ENCODE data around the gene ZPBP2. TPM values are rescaled to one million over a fixed set of nuclear protein-coding genes. Genes with fewer than 3 reads are reported as not detected.

The ZPBP2 gene
- total and polyA plus RNA-seq, 9 of the 15 experiments (the other 6 are each of a cell fraction or from before 2014, with no cell fraction given) = not detected

DNA sequence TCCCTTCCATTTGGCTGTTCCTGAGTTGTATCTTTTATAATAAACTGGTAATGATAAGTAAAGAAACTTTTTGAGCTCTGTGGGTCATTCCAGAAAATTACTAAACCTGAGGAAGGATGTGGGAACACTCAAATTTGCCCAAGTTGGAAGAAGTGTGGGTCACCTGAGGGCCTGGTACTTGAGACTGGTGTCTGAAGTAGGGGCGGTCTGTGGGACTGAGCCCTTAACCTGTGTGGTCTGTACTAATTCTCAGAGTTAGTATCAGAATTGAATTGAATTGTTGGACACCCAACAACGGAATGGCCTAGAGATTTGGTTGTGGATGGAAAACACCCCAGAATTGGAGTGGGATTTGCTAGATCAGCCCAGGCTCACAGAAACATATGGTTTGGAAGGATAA is 47.0 kb upstream of the ZPBP2 start (continued):
- TF ChIP-seq, protein P1, sequence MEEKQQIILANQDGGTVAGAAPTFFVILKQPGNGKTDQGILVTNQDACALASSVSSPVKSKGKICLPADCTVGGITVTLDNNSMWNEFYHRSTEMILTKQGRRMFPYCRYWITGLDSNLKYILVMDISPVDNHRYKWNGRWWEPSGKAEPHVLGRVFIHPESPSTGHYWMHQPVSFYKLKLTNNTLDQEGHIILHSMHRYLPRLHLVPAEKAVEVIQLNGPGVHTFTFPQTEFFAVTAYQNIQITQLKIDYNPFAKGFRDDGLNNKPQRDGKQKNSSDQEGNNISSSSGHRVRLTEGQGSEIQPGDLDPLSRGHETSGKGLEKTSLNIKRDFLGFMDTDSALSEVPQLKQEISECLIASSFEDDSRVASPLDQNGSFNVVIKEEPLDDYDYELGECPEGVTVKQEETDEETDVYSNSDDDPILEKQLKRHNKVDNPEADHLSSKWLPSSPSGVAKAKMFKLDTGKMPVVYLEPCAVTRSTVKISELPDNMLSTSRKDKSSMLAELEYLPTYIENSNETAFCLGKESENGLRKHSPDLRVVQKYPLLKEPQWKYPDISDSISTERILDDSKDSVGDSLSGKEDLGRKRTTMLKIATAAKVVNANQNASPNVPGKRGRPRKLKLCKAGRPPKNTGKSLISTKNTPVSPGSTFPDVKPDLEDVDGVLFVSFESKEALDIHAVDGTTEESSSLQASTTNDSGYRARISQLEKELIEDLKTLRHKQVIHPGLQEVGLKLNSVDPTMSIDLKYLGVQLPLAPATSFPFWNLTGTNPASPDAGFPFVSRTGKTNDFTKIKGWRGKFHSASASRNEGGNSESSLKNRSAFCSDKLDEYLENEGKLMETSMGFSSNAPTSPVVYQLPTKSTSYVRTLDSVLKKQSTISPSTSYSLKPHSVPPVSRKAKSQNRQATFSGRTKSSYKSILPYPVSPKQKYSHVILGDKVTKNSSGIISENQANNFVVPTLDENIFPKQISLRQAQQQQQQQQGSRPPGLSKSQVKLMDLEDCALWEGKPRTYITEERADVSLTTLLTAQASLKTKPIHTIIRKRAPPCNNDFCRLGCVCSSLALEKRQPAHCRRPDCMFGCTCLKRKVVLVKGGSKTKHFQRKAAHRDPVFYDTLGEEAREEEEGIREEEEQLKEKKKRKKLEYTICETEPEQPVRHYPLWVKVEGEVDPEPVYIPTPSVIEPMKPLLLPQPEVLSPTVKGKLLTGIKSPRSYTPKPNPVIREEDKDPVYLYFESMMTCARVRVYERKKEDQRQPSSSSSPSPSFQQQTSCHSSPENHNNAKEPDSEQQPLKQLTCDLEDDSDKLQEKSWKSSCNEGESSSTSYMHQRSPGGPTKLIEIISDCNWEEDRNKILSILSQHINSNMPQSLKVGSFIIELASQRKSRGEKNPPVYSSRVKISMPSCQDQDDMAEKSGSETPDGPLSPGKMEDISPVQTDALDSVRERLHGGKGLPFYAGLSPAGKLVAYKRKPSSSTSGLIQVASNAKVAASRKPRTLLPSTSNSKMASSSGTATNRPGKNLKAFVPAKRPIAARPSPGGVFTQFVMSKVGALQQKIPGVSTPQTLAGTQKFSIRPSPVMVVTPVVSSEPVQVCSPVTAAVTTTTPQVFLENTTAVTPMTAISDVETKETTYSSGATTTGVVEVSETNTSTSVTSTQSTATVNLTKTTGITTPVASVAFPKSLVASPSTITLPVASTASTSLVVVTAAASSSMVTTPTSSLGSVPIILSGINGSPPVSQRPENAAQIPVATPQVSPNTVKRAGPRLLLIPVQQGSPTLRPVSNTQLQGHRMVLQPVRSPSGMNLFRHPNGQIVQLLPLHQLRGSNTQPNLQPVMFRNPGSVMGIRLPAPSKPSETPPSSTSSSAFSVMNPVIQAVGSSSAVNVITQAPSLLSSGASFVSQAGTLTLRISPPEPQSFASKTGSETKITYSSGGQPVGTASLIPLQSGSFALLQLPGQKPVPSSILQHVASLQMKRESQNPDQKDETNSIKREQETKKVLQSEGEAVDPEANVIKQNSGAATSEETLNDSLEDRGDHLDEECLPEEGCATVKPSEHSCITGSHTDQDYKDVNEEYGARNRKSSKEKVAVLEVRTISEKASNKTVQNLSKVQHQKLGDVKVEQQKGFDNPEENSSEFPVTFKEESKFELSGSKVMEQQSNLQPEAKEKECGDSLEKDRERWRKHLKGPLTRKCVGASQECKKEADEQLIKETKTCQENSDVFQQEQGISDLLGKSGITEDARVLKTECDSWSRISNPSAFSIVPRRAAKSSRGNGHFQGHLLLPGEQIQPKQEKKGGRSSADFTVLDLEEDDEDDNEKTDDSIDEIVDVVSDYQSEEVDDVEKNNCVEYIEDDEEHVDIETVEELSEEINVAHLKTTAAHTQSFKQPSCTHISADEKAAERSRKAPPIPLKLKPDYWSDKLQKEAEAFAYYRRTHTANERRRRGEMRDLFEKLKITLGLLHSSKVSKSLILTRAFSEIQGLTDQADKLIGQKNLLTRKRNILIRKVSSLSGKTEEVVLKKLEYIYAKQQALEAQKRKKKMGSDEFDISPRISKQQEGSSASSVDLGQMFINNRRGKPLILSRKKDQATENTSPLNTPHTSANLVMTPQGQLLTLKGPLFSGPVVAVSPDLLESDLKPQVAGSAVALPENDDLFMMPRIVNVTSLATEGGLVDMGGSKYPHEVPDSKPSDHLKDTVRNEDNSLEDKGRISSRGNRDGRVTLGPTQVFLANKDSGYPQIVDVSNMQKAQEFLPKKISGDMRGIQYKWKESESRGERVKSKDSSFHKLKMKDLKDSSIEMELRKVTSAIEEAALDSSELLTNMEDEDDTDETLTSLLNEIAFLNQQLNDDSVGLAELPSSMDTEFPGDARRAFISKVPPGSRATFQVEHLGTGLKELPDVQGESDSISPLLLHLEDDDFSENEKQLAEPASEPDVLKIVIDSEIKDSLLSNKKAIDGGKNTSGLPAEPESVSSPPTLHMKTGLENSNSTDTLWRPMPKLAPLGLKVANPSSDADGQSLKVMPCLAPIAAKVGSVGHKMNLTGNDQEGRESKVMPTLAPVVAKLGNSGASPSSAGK (IDR thresholded peaks at IDR 0.05) = no peak
- TF ChIP-seq PYGO2 (tag; IDR thresholded peaks at IDR 0.05) = no peak
- TF ChIP-seq ATF2 (CRISPR knock-in tag; IDR thresholded peaks at IDR 0.05) = no peak
- TF ChIP-seq, protein P2, sequence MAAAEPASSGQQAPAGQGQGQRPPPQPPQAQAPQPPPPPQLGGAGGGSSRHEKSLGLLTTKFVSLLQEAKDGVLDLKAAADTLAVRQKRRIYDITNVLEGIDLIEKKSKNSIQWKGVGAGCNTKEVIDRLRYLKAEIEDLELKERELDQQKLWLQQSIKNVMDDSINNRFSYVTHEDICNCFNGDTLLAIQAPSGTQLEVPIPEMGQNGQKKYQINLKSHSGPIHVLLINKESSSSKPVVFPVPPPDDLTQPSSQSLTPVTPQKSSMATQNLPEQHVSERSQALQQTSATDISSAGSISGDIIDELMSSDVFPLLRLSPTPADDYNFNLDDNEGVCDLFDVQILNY (CRISPR knock-in tag; IDR thresholded peaks at IDR 0.05) = no peak
- TF ChIP-seq ZNF354B (CRISPR knock-in tag; IDR thresholded peaks at IDR 0.05) = no peak
- no peak for TF ChIP-seq HNRNPUL1 (IDR thresholded peaks at IDR 0.05; ENCODE audit: low read length)
- no peak for TF ChIP-seq ATF7 (IDR thresholded peaks at IDR 0.05)
- TF ChIP-seq TAL1 (IDR thresholded peaks at IDR 0.05) = no peak

All from K562 (cell line).